HepG2 (cell line): ENCODE results near the gene LRGUK. TPM values are rescaled to one million over a fixed set of nuclear protein-coding genes. Genes with fewer than 3 reads are reported as not detected.

Experiments
- ATAC-seq: fragments of 200-7000 bp; cut with Tn5 transposase; 3 replicates; pipeline ENCODE4 v1.9.1; 2020; ENCODE audit warnings: mild to moderate bottlenecking, moderate library complexity
- BruUV-seq: library from RNA; stranded (reverse); fragments of 400-500 nt; replicated peaks from 2 replicates; lab custom pipeline; 2021; lab: Mats Ljungman, UMichigan
- CTCF ChIA-PET: fragments of 300-600 bp; formaldehyde crosslinking; extraction: SDS; loops from one replicate; lab custom pipeline; 2021; ENCODE audit warnings: low total read pairs, inconsistent platforms, low intra/inter-chr PET ratio; lab: Yijun Ruan, JAX
- POLR2A ChIA-PET: fragments of 350-600 bp; sonication (Branson Sonifier 250); formaldehyde crosslinking; loops from one replicate; lab custom pipeline; 2020; ENCODE audit warnings: antibody characterized with exemption, inconsistent platforms; lab: Yijun Ruan, JAX
- DNase-seq: peaks from one replicate; pipeline ENCODE4 v3.0.0-alpha.2; 2015; ENCODE audit warnings: low spot score
- FAIRE-seq: peaks from 3 replicates; lab custom pipeline; 2011; peaks lifted over from hg19 to GRCh38; lab: Jason Lieb, UNC
- H2AFZ ChIP-seq: one replicate; pipeline ENCODE4 v1.6.1; 2011; ENCODE audit warnings: low read length, inconsistent platforms
- H3K27ac ChIP-seq: fragments of 300-600 bp; 3 replicates; pipeline ENCODE4 v1.8.0; 2011; ENCODE audit warnings: mixed run types, mild to moderate bottlenecking, mixed read lengths, low read length, inconsistent platforms; ENCODE audit not compliant: insufficient read depth; ENCODE audit errors: extremely low read length
- H3K27me3 ChIP-seq, 2 experiments: fragments of 200-600 bp in 1 of 2; 2 replicates in 1 of 2; 3 replicates in 1 of 2; pipeline versions ENCODE4 v1.6.0 to v1.8.0; 2011; ENCODE audit warnings: low read length in 2 of 2, mild to moderate bottlenecking in 2 of 2, moderate library complexity in 2 of 2, inconsistent platforms in 1 of 2; ENCODE audit not compliant: insufficient read depth in 2 of 2, control insufficient read depth in 1 of 2
- H3K36me3 ChIP-seq, 2 experiments: fragments of 200-600 bp in 1 of 2; replicated peaks in 1 of 2; 2 replicates in 1 of 2; 3 replicates in 1 of 2; pipeline versions ENCODE4 v1.5.1 to v1.8.0; 2011; ENCODE audit warnings: low read length in 2 of 2, inconsistent platforms in 1 of 2; ENCODE audit not compliant: insufficient read depth in 2 of 2, control insufficient read depth in 1 of 2
- H3K4me1 ChIP-seq: 2 replicates; pipeline ENCODE4 v1.5.1; 2012; ENCODE audit warnings: low read length, inconsistent platforms; ENCODE audit not compliant: insufficient read depth
- H3K4me2 ChIP-seq: 2 replicates; pipeline ENCODE4 v1.6.0; 2011; ENCODE audit warnings: low read depth, low read length, inconsistent platforms
- H3K4me3 ChIP-seq, 3 experiments: fragments of 200-600 bp in 1 of 3; sonication (generic), shearing (Covaris generic) in 1 of 3; replicated peaks in 1 of 3; 2 replicates each; pipeline ENCODE4 v1.5.1; 2011 to 2016; ENCODE audit warnings: low read length in 3 of 3, inconsistent platforms in 2 of 3, low read depth in 2 of 3, mild to moderate bottlenecking in 2 of 3, control low read depth in 1 of 3, mixed read lengths in 1 of 3; ENCODE audit not compliant: insufficient read depth in 1 of 3
- H3K79me2 ChIP-seq: one replicate; pipeline ENCODE4 v1.6.1; 2011; ENCODE audit warnings: low read length, inconsistent platforms; ENCODE audit not compliant: insufficient read depth
- H3K9ac ChIP-seq: 2 replicates; pipeline ENCODE4 v1.6.0; 2011; ENCODE audit warnings: mild to moderate bottlenecking, low read depth, low read length, inconsistent platforms; ENCODE audit not compliant: insufficient read depth
- H3K9me3 ChIP-seq: 2 replicates; pipeline ENCODE4 v1.5.1; 2012; ENCODE audit warnings: mild to moderate bottlenecking, low read length
- H4K20me1 ChIP-seq: 2 replicates; pipeline ENCODE4 v1.6.0; 2011; ENCODE audit warnings: inconsistent platforms, mild to moderate bottlenecking, low read length, moderate library complexity; ENCODE audit not compliant: insufficient read depth
- AHR ChIP-seq: IDR thresholded peaks from 2 replicates; pipeline ENCODE4 v1.6.1; 2018; ENCODE audit warnings: missing genetic modification reagents, missing compliant biosample characterization
- EHMT2 ChIP-seq: fragments of 200-600 bp; sonication (generic); IDR thresholded peaks from 2 replicates; pipeline ENCODE4 v1.7.0; 2017; ENCODE audit warnings: antibody characterized with exemption, low read depth, low read length, borderline replicate concordance
- FOXA3 ChIP-seq: IDR thresholded peaks from 2 replicates; pipeline ENCODE4 v1.6.1; 2016; ENCODE audit warnings: missing genetic modification reagents, missing compliant biosample characterization
- GPN1 ChIP-seq: sonication (generic); formaldehyde crosslinking; IDR thresholded peaks from 2 replicates; pipeline ENCODE4 v1.5.1; 2020; ENCODE audit warnings: missing genetic modification reagents, borderline replicate concordance
- HMGA1 ChIP-seq: sonication (generic); formaldehyde crosslinking; conservative IDR thresholded peaks from 2 replicates; pipeline ENCODE4 v1.4.0; 2020; ENCODE audit warnings: missing genetic modification reagents
- KAT8 ChIP-seq: IDR thresholded peaks from 2 replicates; pipeline ENCODE4 v1.6.1; 2016; ENCODE audit warnings: missing genetic modification reagents, missing compliant biosample characterization
- KDM4B ChIP-seq: sonication (generic); formaldehyde crosslinking; IDR thresholded peaks from 2 replicates; pipeline ENCODE4 v1.4.0; 2020; ENCODE audit warnings: missing genetic modification reagents
- LCORL ChIP-seq, 2 experiments: fragments of 450-650 bp in 1 of 2; sonication (generic) in 1 of 2; formaldehyde crosslinking in 1 of 2; IDR thresholded peaks; 2 replicates each; pipeline versions ENCODE4 v1.5.0 to v1.6.1; 2017 to 2020; ENCODE audit warnings: antibody characterized with exemption in 1 of 2, missing genetic modification reagents in 1 of 2
- REL ChIP-seq: sonication (generic); formaldehyde crosslinking; conservative IDR thresholded peaks from 2 replicates; pipeline ENCODE4 v1.8.0; 2022; ENCODE audit warnings: mild to moderate bottlenecking, missing genetic modification reagents, moderate library complexity
- ZFY ChIP-seq: sonication (generic); formaldehyde crosslinking; IDR thresholded peaks from 2 replicates; pipeline ENCODE4 v1.4.0; 2020; ENCODE audit warnings: missing genetic modification reagents
- ZNF121 ChIP-seq: sonication (generic); formaldehyde crosslinking; IDR thresholded peaks from 2 replicates; pipeline ENCODE4 v1.5.0; 2020; ENCODE audit warnings: mild to moderate bottlenecking, missing genetic modification reagents
- ZNF225 ChIP-seq: sonication (generic); formaldehyde crosslinking; IDR thresholded peaks from 2 replicates; pipeline ENCODE4 v1.4.0; 2020; ENCODE audit warnings: mild to moderate bottlenecking, missing genetic modification reagents
- ZNF547 ChIP-seq: sonication (generic); formaldehyde crosslinking; IDR thresholded peaks from 2 replicates; pipeline ENCODE4 v1.5.1; 2020; ENCODE audit warnings: mild to moderate bottlenecking, missing genetic modification reagents
- ZNF747 ChIP-seq: sonication (generic); formaldehyde crosslinking; IDR thresholded peaks from 2 replicates; pipeline ENCODE4 v1.8.1; 2023; ENCODE audit warnings: missing genetic modification reagents, mild to moderate bottlenecking, borderline replicate concordance
- WGBS: methylation state at CpG from one replicate; pipeline ENCODE4 v1.1.6; 2017; ENCODE audit warnings: low lambda C conversion rate; 5-methylcytosine and 5-hydroxymethylcytosine counted together
- in situ Hi-C: cut with HindIII; loops from 2 replicates; pipeline ENCODE4 v1.10.0; 2017; ENCODE audit warnings: low pct_unique_long_range_greater_than_20kb; ENCODE audit not compliant: extremely low pct_ligation_motif_present
- intact Hi-C: fragments of 100-400 bp; cut with micrococcal nuclease; formaldehyde crosslinking; loops from one replicate; pipeline ENCODE4 v1.10.0; 2022; ENCODE audit not compliant: unreplicated experiment
- polyA plus RNA-seq, 8 experiments: library from polyadenylated mRNA; depleted of rRNA in 3 of 8; stranded (reverse) in 7 of 8; unstranded in 1 of 8; fragments of >200 nt; fragmentation: Illumina TruSeq in 4 of 8; extraction: Trizol in 4 of 8; gene quantifications; 2 replicates each; pipeline versions ENCODE4 v1.2.1 to v1.2.3, GENCODE V29; 2011 to 2016; ENCODE audit warnings: low read depth in 4 of 8, missing spikeins in 1 of 8, mixed read lengths in 1 of 8; ENCODE audit not compliant: insufficient read depth in 1 of 8
- total RNA-seq, 5 experiments: library from RNA; depleted of rRNA; stranded (reverse); fragments of >200 nt; fragmentation: Illumina TruSeq; extraction: Trizol; gene quantifications; 2 replicates each; pipeline ENCODE4 v1.2.3, GENCODE V29; 2016; ENCODE audit warnings: low read depth in 1 of 5
- TF ChIP-seq, protein P1 (sequence below): sonication (generic); formaldehyde crosslinking; IDR thresholded peaks from 2 replicates; pipeline ENCODE4 v1.5.0; 2020; ENCODE audit warnings: mild to moderate bottlenecking, missing genetic modification reagents, moderate library complexity

LRGUK gene
- total and polyA plus RNA-seq, 2 of the 13 experiments (the other 11 are each of a cell fraction or from before 2014, with no cell fraction given): 0.18 to 0.20 TPM

DNA sequence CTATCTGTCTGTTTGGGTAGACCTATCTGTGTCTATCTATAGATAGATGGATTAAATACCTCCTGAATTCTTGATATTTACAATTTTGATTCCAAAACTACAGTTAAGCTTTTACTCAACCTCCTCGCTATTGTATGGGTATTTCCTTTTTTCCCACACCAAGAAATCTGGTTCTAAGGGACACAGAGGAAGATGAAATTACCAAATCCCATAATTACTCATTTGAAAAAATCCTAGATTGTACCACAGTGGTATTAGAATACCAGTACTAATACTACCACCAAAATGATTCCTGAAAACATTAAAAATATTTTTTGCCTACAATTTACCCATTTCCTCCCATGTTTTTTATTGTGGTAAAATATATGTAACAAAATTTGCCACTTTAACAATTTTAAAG, 53.2 kb downstream of the LRGUK start:
- Histone ChIP-seq H3K4me1 (no peaks in the 10 kb centered on the region), H3K36me3 (no peaks in the 10 kb centered on the region), H4K20me1 (no peaks in the 10 kb centered on the region), H3K79me2 (no peaks in the 10 kb centered on the region), H3K27me3 (no peaks in the 10 kb centered on the region), H2AFZ (no peak overlapping the region), H3K4me2 (no peak overlapping the region), H3K9me3 (no peaks in the 10 kb centered on the region), H3K27ac (no peak overlapping the region), H3K9ac (no peak overlapping the region), H3K4me3 (no peak overlapping the region)
- FAIRE-seq (no peak), ATAC-seq (no peak), DNase-seq (no peak)
- 5% methylated on average over 1 of the region's 1 CpG for WGBS
- intact Hi-C loops (no loop called here), in situ Hi-C loops (no loop called here)
- BruUV-seq: no TSS peak
- ChIA-PET CTCF (no interaction called here), POLR2A (no interaction called here)
- TF ChIP-seq ZNF747 (CRISPR knock-in tag) (no peak), KAT8 (CRISPR knock-in tag) (no peak)

DNA sequence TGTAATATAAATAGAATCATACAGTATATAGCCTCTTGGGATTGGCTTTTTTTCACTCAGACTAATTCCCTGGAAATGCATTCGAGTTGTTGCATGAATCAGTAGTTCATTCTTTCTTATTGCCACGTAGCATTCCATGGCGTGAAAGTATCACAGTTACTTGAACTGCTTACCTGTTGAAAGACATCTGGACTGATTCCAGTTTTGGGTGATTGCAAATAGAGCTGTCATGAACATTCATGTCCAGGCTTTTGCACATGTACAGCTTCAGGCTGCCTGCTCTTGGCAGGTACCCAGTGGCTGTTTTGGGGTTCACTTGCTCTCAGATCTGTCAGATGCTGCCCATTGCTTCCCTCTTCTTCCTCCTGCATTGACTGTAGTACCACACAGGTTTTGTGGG, 54.9 kb downstream of the LRGUK start:
- ATAC-seq (no peak), DNase-seq (no peak), FAIRE-seq (no peak)
- intact Hi-C loops: no loop called here
- BruUV-seq: no TSS peak
- 5% methylated on average over 3 of the region's 3 CpGs for WGBS
- ChIA-PET POLR2A (no interaction called here), CTCF (no interaction called here)
- Histone ChIP-seq H3K27ac (no peak overlapping the region), H3K36me3 (no peaks in the 10 kb centered on the region), H2AFZ (no peak overlapping the region), H4K20me1 (no peaks in the 10 kb centered on the region), H3K4me2 (no peak overlapping the region), H3K4me1 (no peaks in the 10 kb centered on the region), H3K79me2 (no peaks in the 10 kb centered on the region), H3K9me3 (no peaks in the 10 kb centered on the region), H3K4me3 (no peak overlapping the region), H3K27me3 (no peaks in the 10 kb centered on the region), H3K9ac (no peak overlapping the region)
- in situ Hi-C loops: no loop called here
- TF ChIP-seq ZNF121 (CRISPR knock-in tag) (no peak), GPN1 (CRISPR knock-in tag) (no peak), HMGA1 (CRISPR knock-in tag) (no peak), AHR (CRISPR knock-in tag) (no peak), KDM4B (CRISPR knock-in tag) (no peak), REL (CRISPR knock-in tag) (no peak), ZNF547 (CRISPR knock-in tag) (no peak), ZNF225 (CRISPR knock-in tag) (no peak), FOXA3 (CRISPR knock-in tag) (no peak), EHMT2 (no peak), ZFY (CRISPR knock-in tag) (no peak), LCORL (IDR thresholded peaks at IDR 0.05) (no peak), LCORL (CRISPR knock-in tag; IDR thresholded peaks at IDR 0.05) (no peak)
- TF ChIP-seq, protein P1, sequence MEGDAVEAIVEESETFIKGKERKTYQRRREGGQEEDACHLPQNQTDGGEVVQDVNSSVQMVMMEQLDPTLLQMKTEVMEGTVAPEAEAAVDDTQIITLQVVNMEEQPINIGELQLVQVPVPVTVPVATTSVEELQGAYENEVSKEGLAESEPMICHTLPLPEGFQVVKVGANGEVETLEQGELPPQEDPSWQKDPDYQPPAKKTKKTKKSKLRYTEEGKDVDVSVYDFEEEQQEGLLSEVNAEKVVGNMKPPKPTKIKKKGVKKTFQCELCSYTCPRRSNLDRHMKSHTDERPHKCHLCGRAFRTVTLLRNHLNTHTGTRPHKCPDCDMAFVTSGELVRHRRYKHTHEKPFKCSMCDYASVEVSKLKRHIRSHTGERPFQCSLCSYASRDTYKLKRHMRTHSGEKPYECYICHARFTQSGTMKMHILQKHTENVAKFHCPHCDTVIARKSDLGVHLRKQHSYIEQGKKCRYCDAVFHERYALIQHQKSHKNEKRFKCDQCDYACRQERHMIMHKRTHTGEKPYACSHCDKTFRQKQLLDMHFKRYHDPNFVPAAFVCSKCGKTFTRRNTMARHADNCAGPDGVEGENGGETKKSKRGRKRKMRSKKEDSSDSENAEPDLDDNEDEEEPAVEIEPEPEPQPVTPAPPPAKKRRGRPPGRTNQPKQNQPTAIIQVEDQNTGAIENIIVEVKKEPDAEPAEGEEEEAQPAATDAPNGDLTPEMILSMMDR (CRISPR knock-in tag): no peak
